ENCODE data around the gene SLC9C1. TPM values are rescaled to one million over a fixed set of nuclear protein-coding genes. Genes with fewer than 3 reads are reported as not detected.

The SLC9C1 gene
- total RNA-seq, 1 experiment from 2014 or later: 0.79 TPM

- no peaks in the 10 kb centered on the region; a peak in 1 of 4 replicates for H3K4me1 ChIP-seq (ENCODE audit: control insufficient read depth in 1 of 2, insufficient read depth in 2 of 2, low read length in 2 of 2)
- H4K20me1 ChIP-seq (ENCODE audit: insufficient read depth): no peaks in the 10 kb centered on the region
- no peaks in the 10 kb centered on the region for H3K27me3 ChIP-seq (ENCODE audit: insufficient read depth, low read length)
- ChIA-PET RAD21 (ENCODE audit: low non-redundant PET in 1 of 2, low total read pairs in 2 of 2, uncharacterized antibody in 2 of 2, unreplicated experiment in 2 of 2) (no interaction called here), CTCF (no interaction called here), POLR2A (no interaction called here)
- no peak for DNase-seq (ENCODE audit: low read depth, low spot score)
- no peaks in the 10 kb centered on the region for H3K9me3 ChIP-seq (ENCODE audit: control insufficient read depth in 1 of 2, insufficient read depth in 1 of 2, low read depth in 1 of 2, low read length in 2 of 2)
- no peak overlapping the region for H3K4me3 ChIP-seq (replicated peaks in 1 of 2; ENCODE audit: low read depth in 1 of 2, low read length in 2 of 2)
- H3K36me3 ChIP-seq (ENCODE audit: control insufficient read depth in 1 of 2, insufficient read depth in 2 of 2, low read length in 2 of 2): peaks cover 2 to 4% of the 10 kb centered on the region in 2 experiments; a peak in 1 of 4 replicates
- no peaks in the 10 kb centered on the region for H3K9me2 ChIP-seq (ENCODE audit: insufficient read depth)
- no peaks in the 10 kb centered on the region for H3K79me2 ChIP-seq (ENCODE audit: insufficient read depth, low read length)
- no TSS peak for BruUV-seq (replicated peaks)
- no peak overlapping the region for H2AFZ ChIP-seq (ENCODE audit: low read depth, low read length, poor library complexity, severe bottlenecking)
- ATAC-seq: no peak
- H3K27ac ChIP-seq (ENCODE audit: low read depth, low read length): no peak overlapping the region
- TF ChIP-seq ELF1 (IDR thresholded peaks at IDR 0.05; ENCODE audit: borderline replicate concordance, low read depth) (no peak), CBX3 (IDR thresholded peaks at IDR 0.05; ENCODE audit: low read depth) (no peak), POLR2AphosphoS5 (IDR thresholded peaks at IDR 0.05; ENCODE audit: low read depth, low read length) (no peak), YY1 (IDR thresholded peaks at IDR 0.05; ENCODE audit: extremely low read depth, insufficient replicate concordance, low read depth, low read length) (no peak), EZH2 (IDR thresholded peaks at IDR 0.05) (no peak), MAX (IDR thresholded peaks at IDR 0.05) (no peak), RAD21 (IDR thresholded peaks at IDR 0.05; ENCODE audit: low read depth) (no peak), JUND (IDR thresholded peaks at IDR 0.05) (no peak), SIN3A (IDR thresholded peaks at IDR 0.05; ENCODE audit: low read depth) (no peak), TCF7L2 (IDR thresholded peaks at IDR 0.05; ENCODE audit: borderline replicate concordance, extremely low read depth, insufficient read depth, insufficient read length) (no peak), ATF3 (IDR thresholded peaks at IDR 0.05) (no peak), CEBPB (IDR thresholded peaks at IDR 0.05; ENCODE audit: low read depth) (no peak), ZNF274 (IDR thresholded peaks at IDR 0.05; ENCODE audit: low read depth, low read length) (no peak), EZH2phosphoT487 (IDR thresholded peaks at IDR 0.05; ENCODE audit: borderline replicate concordance) (no peak), ZFX (IDR thresholded peaks at IDR 0.05) (no peak), FOSL1 (IDR thresholded peaks at IDR 0.05; ENCODE audit: low read depth) (no peak), REST (IDR thresholded peaks at IDR 0.05; ENCODE audit: low read depth) (no peak)
- TF ChIP-seq, protein P1, sequence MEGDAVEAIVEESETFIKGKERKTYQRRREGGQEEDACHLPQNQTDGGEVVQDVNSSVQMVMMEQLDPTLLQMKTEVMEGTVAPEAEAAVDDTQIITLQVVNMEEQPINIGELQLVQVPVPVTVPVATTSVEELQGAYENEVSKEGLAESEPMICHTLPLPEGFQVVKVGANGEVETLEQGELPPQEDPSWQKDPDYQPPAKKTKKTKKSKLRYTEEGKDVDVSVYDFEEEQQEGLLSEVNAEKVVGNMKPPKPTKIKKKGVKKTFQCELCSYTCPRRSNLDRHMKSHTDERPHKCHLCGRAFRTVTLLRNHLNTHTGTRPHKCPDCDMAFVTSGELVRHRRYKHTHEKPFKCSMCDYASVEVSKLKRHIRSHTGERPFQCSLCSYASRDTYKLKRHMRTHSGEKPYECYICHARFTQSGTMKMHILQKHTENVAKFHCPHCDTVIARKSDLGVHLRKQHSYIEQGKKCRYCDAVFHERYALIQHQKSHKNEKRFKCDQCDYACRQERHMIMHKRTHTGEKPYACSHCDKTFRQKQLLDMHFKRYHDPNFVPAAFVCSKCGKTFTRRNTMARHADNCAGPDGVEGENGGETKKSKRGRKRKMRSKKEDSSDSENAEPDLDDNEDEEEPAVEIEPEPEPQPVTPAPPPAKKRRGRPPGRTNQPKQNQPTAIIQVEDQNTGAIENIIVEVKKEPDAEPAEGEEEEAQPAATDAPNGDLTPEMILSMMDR (IDR thresholded peaks at IDR 0.05 in 2 of 3, conservative IDR thresholded peaks at IDR 0.05 in 1 of 3; ENCODE audit: borderline replicate concordance in 1 of 3, insufficient read depth in 1 of 3, low read depth in 2 of 3, low read length in 2 of 3): no peak
- intact Hi-C loops (cut with micrococcal nuclease): no loop called here
- H3K9ac ChIP-seq (ENCODE audit: low read length): no peak overlapping the region
- no peak overlapping the region for H3K4me2 ChIP-seq (ENCODE audit: low read length)
These were observed 160.2 kb downstream of the SLC9C1 start for GRCh38 chr3:112133626-112134334.

Data from HCT116 (cell line).